ENCODE results near the gene FJX1.

FJX1 gene

DNA sequence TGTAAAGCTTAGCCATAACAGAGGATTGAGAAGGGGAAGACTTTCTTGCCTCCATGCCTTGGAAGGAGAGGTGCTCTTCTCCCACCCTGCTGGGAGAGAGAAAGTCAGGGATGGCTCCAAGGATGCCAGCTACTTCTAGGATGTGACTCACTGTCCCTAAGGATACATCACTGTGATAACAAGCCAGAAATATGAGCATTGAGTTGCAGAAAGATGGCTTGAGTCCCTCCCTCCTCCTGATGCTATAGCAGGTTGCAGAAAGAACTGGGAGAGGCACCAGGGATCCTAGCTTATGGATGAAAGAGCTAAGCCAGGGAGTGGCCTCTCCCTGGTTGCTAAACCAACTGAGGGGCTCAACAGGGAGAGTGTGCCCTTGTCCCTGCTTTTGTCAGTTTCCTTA is 27.8 kb upstream of the FJX1 start:
- H3K4me1 ChIP-seq (ENCODE audit: control insufficient read depth, low read length): no peaks in the 10 kb centered on the region
- no peaks in the 10 kb centered on the region for H3K36me3 ChIP-seq (ENCODE audit: control insufficient read depth, low read length)
- H3K27me3 ChIP-seq (ENCODE audit: control insufficient read depth, low read length): no peaks in the 10 kb centered on the region
- H3K79me2 ChIP-seq (ENCODE audit: control insufficient read depth, low read length): no peaks in the 10 kb centered on the region
- no peaks in the 10 kb centered on the region for H4K20me1 ChIP-seq (ENCODE audit: control insufficient read depth, insufficient read depth, low read depth, low read length)
- H3F3A ChIP-seq (ENCODE audit: control insufficient read depth, insufficient read depth): no peaks in the 10 kb centered on the region
- no peak overlapping the region for H3K4me3 ChIP-seq (ENCODE audit: low read length)
- no peak overlapping the region for H3K27ac ChIP-seq (ENCODE audit: low read depth, low read length)
- H3K9me2 ChIP-seq (replicated peaks; ENCODE audit: control insufficient read depth, low read length): no peaks in the 10 kb centered on the region
- H3K9me3 ChIP-seq (ENCODE audit: control insufficient read depth, insufficient read depth, low read length): no peaks in the 10 kb centered on the region
- TF ChIP-seq EZH2phosphoT487 (IDR thresholded peaks at IDR 0.05; ENCODE audit: borderline replicate concordance, low read length): no peak
- TF ChIP-seq, protein P1, sequence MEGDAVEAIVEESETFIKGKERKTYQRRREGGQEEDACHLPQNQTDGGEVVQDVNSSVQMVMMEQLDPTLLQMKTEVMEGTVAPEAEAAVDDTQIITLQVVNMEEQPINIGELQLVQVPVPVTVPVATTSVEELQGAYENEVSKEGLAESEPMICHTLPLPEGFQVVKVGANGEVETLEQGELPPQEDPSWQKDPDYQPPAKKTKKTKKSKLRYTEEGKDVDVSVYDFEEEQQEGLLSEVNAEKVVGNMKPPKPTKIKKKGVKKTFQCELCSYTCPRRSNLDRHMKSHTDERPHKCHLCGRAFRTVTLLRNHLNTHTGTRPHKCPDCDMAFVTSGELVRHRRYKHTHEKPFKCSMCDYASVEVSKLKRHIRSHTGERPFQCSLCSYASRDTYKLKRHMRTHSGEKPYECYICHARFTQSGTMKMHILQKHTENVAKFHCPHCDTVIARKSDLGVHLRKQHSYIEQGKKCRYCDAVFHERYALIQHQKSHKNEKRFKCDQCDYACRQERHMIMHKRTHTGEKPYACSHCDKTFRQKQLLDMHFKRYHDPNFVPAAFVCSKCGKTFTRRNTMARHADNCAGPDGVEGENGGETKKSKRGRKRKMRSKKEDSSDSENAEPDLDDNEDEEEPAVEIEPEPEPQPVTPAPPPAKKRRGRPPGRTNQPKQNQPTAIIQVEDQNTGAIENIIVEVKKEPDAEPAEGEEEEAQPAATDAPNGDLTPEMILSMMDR (IDR thresholded peaks at IDR 0.05; ENCODE audit: low read depth, low read length, poor library complexity, severe bottlenecking): no peak
- no peak overlapping the region for H3K4me2 ChIP-seq (ENCODE audit: low read length)

DNA sequence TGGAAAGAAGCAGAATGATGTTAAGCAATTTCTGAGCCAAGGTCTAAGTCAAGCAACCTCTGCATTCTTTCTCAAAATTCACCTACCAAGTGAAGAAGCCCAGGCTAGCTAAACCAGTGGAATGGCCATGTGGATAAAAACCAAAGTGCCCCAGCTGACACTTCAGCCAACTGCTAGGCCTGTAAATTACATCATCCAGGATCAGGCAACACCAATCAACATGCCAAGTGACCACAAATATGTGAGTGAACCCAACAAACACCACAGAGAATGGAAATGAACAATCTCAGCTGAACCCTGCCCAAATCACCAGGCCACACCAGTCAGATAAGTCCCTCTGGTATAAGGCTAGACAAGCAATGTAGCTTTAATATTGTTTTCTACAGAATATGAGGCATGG is 25.1 kb upstream of the FJX1 start:
- Histone ChIP-seq H3K9me2 (replicated peaks; ENCODE audit: control insufficient read depth, low read length) (no peaks in the 10 kb centered on the region), H3K4me1 (ENCODE audit: control insufficient read depth, low read length) (no peaks in the 10 kb centered on the region), H3F3A (ENCODE audit: control insufficient read depth, insufficient read depth) (no peaks in the 10 kb centered on the region), H3K36me3 (ENCODE audit: control insufficient read depth, low read length) (no peaks in the 10 kb centered on the region), H4K20me1 (ENCODE audit: control insufficient read depth, insufficient read depth, low read depth, low read length) (no peaks in the 10 kb centered on the region), H3K4me3 (ENCODE audit: low read length) (no peak overlapping the region), H3K27me3 (ENCODE audit: control insufficient read depth, low read length) (no peaks in the 10 kb centered on the region), H3K27ac (ENCODE audit: low read depth, low read length) (no peak overlapping the region), H3K79me2 (ENCODE audit: control insufficient read depth, low read length) (no peaks in the 10 kb centered on the region), H3K9me3 (ENCODE audit: control insufficient read depth, insufficient read depth, low read length) (no peaks in the 10 kb centered on the region), H3K4me2 (ENCODE audit: low read length) (no peak overlapping the region)
- TF ChIP-seq EZH2phosphoT487 (IDR thresholded peaks at IDR 0.05; ENCODE audit: borderline replicate concordance, low read length): no peak
- TF ChIP-seq, protein P1 (IDR thresholded peaks at IDR 0.05; ENCODE audit: low read depth, low read length, poor library complexity, severe bottlenecking): no peak

- Histone ChIP-seq H3K27me3 (ENCODE audit: control insufficient read depth, low read length) (0 out of 2 replicates have a peak, but pooled peaks cover 3% of the 10 kb centered on the region), H3K4me2 (ENCODE audit: low read length) (no peak overlapping the region), H3F3A (ENCODE audit: control insufficient read depth, insufficient read depth) (no peaks in the 10 kb centered on the region), H3K9me3 (ENCODE audit: control insufficient read depth, insufficient read depth, low read length) (no peaks in the 10 kb centered on the region), H3K4me3 (ENCODE audit: low read length) (no peak overlapping the region), H4K20me1 (ENCODE audit: control insufficient read depth, insufficient read depth, low read depth, low read length) (no peaks in the 10 kb centered on the region), H3K27ac (ENCODE audit: low read depth, low read length) (no peak overlapping the region), H3K79me2 (ENCODE audit: control insufficient read depth, low read length) (no peaks in the 10 kb centered on the region), H3K36me3 (ENCODE audit: control insufficient read depth, low read length) (no peaks in the 10 kb centered on the region), H3K4me1 (ENCODE audit: control insufficient read depth, low read length) (no peaks in the 10 kb centered on the region), H3K9me2 (replicated peaks; ENCODE audit: control insufficient read depth, low read length) (no peaks in the 10 kb centered on the region)
- TF ChIP-seq EZH2phosphoT487 (IDR thresholded peaks at IDR 0.05; ENCODE audit: borderline replicate concordance, low read length): no peak
- TF ChIP-seq, protein P1 (IDR thresholded peaks at IDR 0.05; ENCODE audit: low read depth, low read length, poor library complexity, severe bottlenecking): no peak
Measured at GRCh38 chr11:35594680-35595079, 23.6 kb upstream of the FJX1 start.

All from DOHH2 (cell line).